Lower leg skin (tissue), 3 donors: ENCODE results near the gene IL7R.

Source experiments
- CTCF ChIP-seq, 3 donors: fragments of 450-650 bp; IDR thresholded peaks; one replicate each; pipeline ENCODE4 v1.5.1; 2016; ENCODE audit warnings: antibody characterized with exemption in 3 of 3, mild to moderate bottlenecking in 3 of 3, moderate library complexity in 2 of 3
- POLR2A ChIP-seq, 2 donors: fragments of 450-650 bp; IDR thresholded peaks; one replicate each; pipeline ENCODE4 v1.6.1; 2016 to 2017; ENCODE audit warnings: antibody characterized with exemption in 2 of 2, mild to moderate bottlenecking in 1 of 2, moderate library complexity in 1 of 2

- TF ChIP-seq POLR2A (IDR thresholded peaks at IDR 0.05) (no peak), CTCF (IDR thresholded peaks at IDR 0.05) (no peak)
Observed at GRCh38 chr5:35920890-35921289, 64.2 kb downstream of the IL7R start.
